Upper lobe of left lung (tissue), 4 donors: ENCODE results near the gene TMC3.

Source experiments
- CTCF ChIP-seq, 6 experiments: fragments of 450-650 bp in 4 of 6; fragments of 200-600 bp in 2 of 6; sonication (generic) in 2 of 6; IDR thresholded peaks; one replicate each; pipeline ENCODE4 v1.5.1; 2016 to 2019; ENCODE audit warnings: antibody characterized with exemption in 6 of 6
- EP300 ChIP-seq, 4 donors: sonication (generic); formaldehyde crosslinking; IDR thresholded peaks; one replicate each; pipeline ENCODE4 v1.5.1; 2017; ENCODE audit warnings: antibody characterized with exemption in 4 of 4, control low read depth in 2 of 4
- POLR2A ChIP-seq, 4 donors: fragments of 450-650 bp; IDR thresholded peaks; one replicate each; pipeline ENCODE4 v1.5.1; 2016 to 2017; ENCODE audit warnings: antibody characterized with exemption in 4 of 4, mild to moderate bottlenecking in 2 of 4

DNA sequence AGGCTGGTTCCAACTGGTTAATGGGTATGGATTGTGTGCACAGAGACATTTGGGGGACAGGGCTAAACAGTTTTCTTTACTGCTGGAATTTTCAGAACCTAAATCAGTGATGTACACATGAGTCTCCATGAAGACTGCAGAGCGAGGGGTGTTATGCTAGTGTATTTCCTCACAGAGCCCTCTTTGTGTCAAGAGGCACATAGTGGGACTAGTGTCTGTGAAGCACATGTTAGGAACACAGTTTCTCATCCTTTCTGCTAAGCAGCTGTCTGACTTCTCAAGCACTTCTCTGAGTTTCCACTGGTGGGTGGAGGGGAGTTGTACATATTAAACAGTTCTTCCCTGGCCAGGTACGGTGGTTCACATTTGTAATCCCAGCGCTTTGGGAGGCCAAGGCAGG lies 40.6 kb downstream of the TMC3 start:
- no peak for TF ChIP-seq EP300 (IDR thresholded peaks at IDR 0.05)
- no peak for TF ChIP-seq CTCF (IDR thresholded peaks at IDR 0.05)
- no peak for TF ChIP-seq POLR2A (IDR thresholded peaks at IDR 0.05)
